IPS-18a (cell line): ENCODE results near the gene ATG5.
"Not testable (repeated sequence)": the region's sequence is repeated elsewhere in the genome, so short reads cannot be mapped to it uniquely, and the experiment has no call there.

ENCODE experiments used
- H3K27ac ChIP-seq: one replicate; pipeline ENCODE4 v1.5.1; 2013; ENCODE audit warnings: low read length
- H3K27me3 ChIP-seq: one replicate; pipeline ENCODE4 v1.6.1; 2013; ENCODE audit warnings: mild to moderate bottlenecking, low read length; ENCODE audit not compliant: control insufficient read depth, insufficient read depth
- H3K36me3 ChIP-seq: one replicate; pipeline ENCODE4 v1.6.1; 2013; ENCODE audit warnings: low read depth, low read length; ENCODE audit not compliant: control insufficient read depth
- H3K4me1 ChIP-seq: one replicate; pipeline ENCODE4 v1.6.1; 2013; ENCODE audit warnings: low read depth, low read length; ENCODE audit not compliant: control insufficient read depth
- H3K4me3 ChIP-seq: one replicate; pipeline ENCODE4 v1.5.1; 2013; ENCODE audit warnings: low read length
- H3K9ac ChIP-seq: one replicate; pipeline ENCODE4 v1.6.1; 2013; ENCODE audit warnings: mild to moderate bottlenecking, low read length, moderate library complexity
- H3K9me3 ChIP-seq: one replicate; pipeline ENCODE4 v1.6.1; 2013; ENCODE audit warnings: low read depth, low read length; ENCODE audit not compliant: control insufficient read depth

ATG5 gene

GRCh38 chr6:106275692-106276091, 49.9 kb downstream of the ATG5 start:
- H3K4me1 ChIP-seq: no peaks in the 10 kb centered on the region
- H3K9ac ChIP-seq: no peak overlapping the region
- no peak overlapping the region for H3K27ac ChIP-seq

GRCh38 chr6:106273087-106273486, 52.5 kb downstream of the ATG5 start:
- Histone ChIP-seq H3K36me3 (no peaks in the 10 kb centered on the region), H3K9me3 (no peaks in the 10 kb centered on the region), H3K27me3 (no peaks in the 10 kb centered on the region), H3K4me3 (no peak overlapping the region), H3K9ac (no peak overlapping the region), H3K4me1 (no peaks in the 10 kb centered on the region), H3K27ac (no peak overlapping the region)

More at GRCh38 chr6:106275692-106276091, 49.9 kb downstream of the ATG5 start:
- Histone ChIP-seq H3K9me3 (no peaks in the 10 kb centered on the region), H3K36me3 (peaks cover 8% of the 10 kb centered on the region), H3K27me3 (no peaks in the 10 kb centered on the region), H3K4me3 (no peak overlapping the region)

DNA sequence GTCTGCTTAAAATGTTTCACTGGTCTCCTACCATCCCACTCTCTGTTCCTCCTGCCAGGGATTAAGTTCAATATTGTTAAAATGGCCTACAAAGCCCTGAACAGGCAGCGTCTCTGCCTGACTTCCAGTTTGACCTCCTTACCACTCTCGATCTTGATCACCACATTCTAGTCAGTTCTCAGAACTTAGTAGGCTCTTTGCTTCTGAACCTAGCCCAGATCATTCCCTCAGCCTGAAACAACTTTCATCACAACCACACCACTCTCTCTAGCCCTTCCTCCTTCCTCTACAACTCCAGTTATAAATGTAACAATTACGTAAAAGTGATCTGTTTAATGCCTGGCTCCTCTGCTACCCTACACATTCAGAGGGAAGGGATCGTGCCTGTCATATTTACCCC, 53.3 kb downstream of the ATG5 start:
- Histone ChIP-seq H3K36me3 (no peaks in the 10 kb centered on the region), H3K27me3 (no peaks in the 10 kb centered on the region), H3K9me3 (no peaks in the 10 kb centered on the region), H3K4me3 (no peak overlapping the region), H3K4me1 (no peaks in the 10 kb centered on the region), H3K27ac (no peak overlapping the region), H3K9ac (no peak overlapping the region)

- no peak overlapping the region for H3K27ac ChIP-seq
- H3K4me3 ChIP-seq: no peak overlapping the region
- no peaks in the 10 kb centered on the region for H3K36me3 ChIP-seq
- H3K9me3 ChIP-seq: no peaks in the 10 kb centered on the region
- H3K27me3 ChIP-seq: no peaks in the 10 kb centered on the region
- H3K9ac ChIP-seq: no peak overlapping the region
- H3K4me1 ChIP-seq: no peaks in the 10 kb centered on the region
Measured at GRCh38 chr6:106270414-106270813, 55.1 kb downstream of the ATG5 start.

GRCh38 chr6:106269268-106269919, 56.2 kb downstream of the ATG5 start:
- H3K27me3 ChIP-seq, H3K9me3 ChIP-seq, H3K36me3 ChIP-seq, H3K27ac ChIP-seq, H3K9ac ChIP-seq, H3K4me3 ChIP-seq, H3K4me1 ChIP-seq: not testable (repeated sequence)

GRCh38 chr6:106268500-106268899, 57.1 kb downstream of the ATG5 start:
- not testable (repeated sequence) for H3K27ac ChIP-seq, H3K9ac ChIP-seq, H3K27me3 ChIP-seq, H3K9me3 ChIP-seq, H3K36me3 ChIP-seq, H3K4me1 ChIP-seq, H3K4me3 ChIP-seq

GRCh38 chr6:106264433-106264832, 61.1 kb downstream of the ATG5 start:
- H3K4me1 ChIP-seq, H3K36me3 ChIP-seq, H3K27ac ChIP-seq, H3K4me3 ChIP-seq, H3K27me3 ChIP-seq, H3K9ac ChIP-seq, H3K9me3 ChIP-seq: not testable (repeated sequence)

DNA sequence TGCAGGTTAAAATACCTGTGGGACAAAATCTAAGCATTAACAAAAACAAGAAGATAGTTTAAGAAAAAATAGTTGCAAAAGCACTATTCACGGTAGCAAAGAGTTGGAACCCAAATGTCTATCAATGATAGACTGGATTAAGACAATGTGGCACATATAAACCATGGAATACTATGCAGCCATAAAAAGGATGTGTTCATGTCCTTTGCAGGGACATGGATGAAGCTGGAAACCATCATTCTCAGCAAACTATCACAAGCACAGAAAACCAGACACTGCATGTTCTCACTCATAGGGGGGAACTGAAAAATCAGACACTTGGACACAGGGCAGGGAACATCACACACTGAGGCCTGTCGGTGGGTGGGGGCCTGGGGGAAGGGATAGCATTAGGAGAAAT, 65.8 kb downstream of the ATG5 start:
- H3K9ac ChIP-seq, H3K36me3 ChIP-seq, H3K27ac ChIP-seq, H3K27me3 ChIP-seq, H3K4me1 ChIP-seq, H3K4me3 ChIP-seq, H3K9me3 ChIP-seq: not testable (repeated sequence)

DNA sequence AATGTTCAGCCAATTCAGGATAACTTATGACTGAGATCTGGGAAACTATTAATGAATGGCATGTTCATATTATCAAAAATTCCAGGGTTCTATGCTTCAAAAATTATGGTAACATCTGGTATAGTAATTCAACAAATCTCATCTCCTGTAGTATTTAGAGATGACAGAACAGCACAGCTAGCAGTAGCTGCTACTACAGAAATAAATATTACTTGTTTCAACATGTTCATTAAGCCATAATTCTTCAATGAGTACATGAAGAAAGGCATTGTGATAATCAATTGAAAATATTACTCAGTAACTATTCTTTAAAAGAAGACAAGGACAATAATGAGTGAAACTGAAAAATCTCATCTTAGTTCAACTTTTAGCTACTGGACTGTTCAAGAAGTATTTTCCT, 66.8 kb downstream of the ATG5 start:
- Histone ChIP-seq H3K36me3 (no peaks in the 10 kb centered on the region), H3K4me3 (no peak overlapping the region), H3K9ac (no peak overlapping the region), H3K4me1 (no peaks in the 10 kb centered on the region), H3K27ac (no peak overlapping the region), H3K27me3 (no peaks in the 10 kb centered on the region), H3K9me3 (no peaks in the 10 kb centered on the region)

- no peak overlapping the region for H3K4me3 ChIP-seq
- H3K4me1 ChIP-seq: no peaks in the 10 kb centered on the region
- no peak overlapping the region for H3K9ac ChIP-seq
- no peaks in the 10 kb centered on the region for H3K9me3 ChIP-seq
- H3K36me3 ChIP-seq: no peaks in the 10 kb centered on the region
- no peaks in the 10 kb centered on the region for H3K27me3 ChIP-seq
- H3K27ac ChIP-seq: no peak overlapping the region
Measured at GRCh38 chr6:106257195-106257594, 68.4 kb downstream of the ATG5 start.

- no peak overlapping the region for H3K4me3 ChIP-seq
- H3K27me3 ChIP-seq: no peaks in the 10 kb centered on the region
- no peaks in the 10 kb centered on the region for H3K4me1 ChIP-seq
- no peaks in the 10 kb centered on the region for H3K36me3 ChIP-seq
- no peaks in the 10 kb centered on the region for H3K9me3 ChIP-seq
- no peak overlapping the region for H3K9ac ChIP-seq
- no peak overlapping the region for H3K27ac ChIP-seq
Measured at GRCh38 chr6:106256201-106256968, 69.2 kb downstream of the ATG5 start.

DNA sequence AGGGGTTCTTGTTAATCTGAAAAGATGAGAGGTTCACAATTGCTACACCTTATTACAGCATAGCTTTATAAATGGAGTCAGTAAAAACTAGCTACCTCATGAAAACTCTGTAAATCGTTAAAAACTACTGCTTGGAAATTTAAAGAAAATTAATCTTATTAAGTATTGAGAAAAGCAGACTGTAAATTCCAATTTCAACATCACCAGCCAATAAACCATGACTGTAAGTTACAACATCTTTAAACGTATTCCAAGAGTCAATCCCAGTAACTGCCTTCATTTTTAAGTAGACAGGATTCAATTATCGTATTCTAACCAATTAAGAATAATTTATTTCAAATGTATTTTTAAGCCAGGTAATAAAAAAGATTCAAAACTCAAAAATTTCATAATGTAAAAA, 70.3 kb downstream of the ATG5 start:
- Histone ChIP-seq H3K27me3 (no peaks in the 10 kb centered on the region), H3K9me3 (no peaks in the 10 kb centered on the region), H3K4me3 (no peak overlapping the region), H3K4me1 (no peaks in the 10 kb centered on the region), H3K36me3 (no peaks in the 10 kb centered on the region), H3K9ac (no peak overlapping the region), H3K27ac (no peak overlapping the region)
